ENCODE data around the gene RECK.
"Not testable (repeated sequence)": the region's sequence is repeated elsewhere in the genome, so short reads cannot be mapped to it uniquely, and the experiment has no call there.

Gene RECK

GRCh38 chr9:36152741-36153438 lies 116.2 kb downstream of the RECK start:
- no peak overlapping the region for H3K4me3 ChIP-seq (ENCODE audit: low read depth, low read length)
- TF ChIP-seq CTCF (IDR thresholded peaks at IDR 0.05; ENCODE audit: insufficient read depth, low read depth, low read length, missing control alignments): no peak
- DNase-seq (ENCODE audit: low read depth): no peak

GRCh38 chr9:36153746-36154145 lies 117.0 kb downstream of the RECK start:
- no peak for DNase-seq (ENCODE audit: low read depth)
- H3K4me3 ChIP-seq (ENCODE audit: low read depth, low read length): no peak overlapping the region
- no peak for TF ChIP-seq CTCF (IDR thresholded peaks at IDR 0.05; ENCODE audit: insufficient read depth, low read depth, low read length, missing control alignments)

- TF ChIP-seq CTCF (IDR thresholded peaks at IDR 0.05; ENCODE audit: insufficient read depth, low read depth, low read length, missing control alignments): no peak
- H3K4me3 ChIP-seq (ENCODE audit: low read depth, low read length): no peak overlapping the region
- no peak for DNase-seq (ENCODE audit: low read depth)
Observed at GRCh38 chr9:36154331-36154952, 117.7 kb downstream of the RECK start.

- no peak overlapping the region for H3K4me3 ChIP-seq (ENCODE audit: low read depth, low read length)
- DNase-seq (ENCODE audit: low read depth): no peak
Observed at GRCh38 chr9:36156116-36156515, 119.4 kb downstream of the RECK start.

GRCh38 chr9:36158122-36158521 lies 121.4 kb downstream of the RECK start:
- no peak for DNase-seq (ENCODE audit: low read depth)
- H3K4me3 ChIP-seq (ENCODE audit: low read depth, low read length): no peak overlapping the region
- no peak for TF ChIP-seq CTCF (IDR thresholded peaks at IDR 0.05; ENCODE audit: insufficient read depth, low read depth, low read length, missing control alignments)

More at GRCh38 chr9:36156116-36156515, 119.4 kb downstream of the RECK start:
- no peak for TF ChIP-seq CTCF (IDR thresholded peaks at IDR 0.05; ENCODE audit: insufficient read depth, low read depth, low read length, missing control alignments)

- TF ChIP-seq CTCF (IDR thresholded peaks at IDR 0.05; ENCODE audit: insufficient read depth, low read depth, low read length, missing control alignments): no peak
- no peak overlapping the region for H3K4me3 ChIP-seq (ENCODE audit: low read depth, low read length)
- no peak for DNase-seq (ENCODE audit: low read depth)
Observed at GRCh38 chr9:36158917-36159316, 122.2 kb downstream of the RECK start.

GRCh38 chr9:36159509-36159908 lies 122.8 kb downstream of the RECK start:
- not testable (repeated sequence) for H3K4me3 ChIP-seq (ENCODE audit: low read depth, low read length); DNase-seq (ENCODE audit: low read depth)

GRCh38 chr9:36160126-36160525 lies 123.4 kb downstream of the RECK start:
- not testable (repeated sequence) for DNase-seq (ENCODE audit: low read depth); H3K4me3 ChIP-seq (ENCODE audit: low read depth, low read length)
